ENCODE results near the gene RNF141. TPM values are rescaled to one million over a fixed set of nuclear protein-coding genes. Genes with fewer than 3 reads are reported as not detected.

Gene RNF141
- total and polyA plus RNA-seq, 2 of the 13 experiments (the other 11 are each of a cell fraction or from before 2014, with no cell fraction given), result 9.3 to 22.4 TPM

DNA sequence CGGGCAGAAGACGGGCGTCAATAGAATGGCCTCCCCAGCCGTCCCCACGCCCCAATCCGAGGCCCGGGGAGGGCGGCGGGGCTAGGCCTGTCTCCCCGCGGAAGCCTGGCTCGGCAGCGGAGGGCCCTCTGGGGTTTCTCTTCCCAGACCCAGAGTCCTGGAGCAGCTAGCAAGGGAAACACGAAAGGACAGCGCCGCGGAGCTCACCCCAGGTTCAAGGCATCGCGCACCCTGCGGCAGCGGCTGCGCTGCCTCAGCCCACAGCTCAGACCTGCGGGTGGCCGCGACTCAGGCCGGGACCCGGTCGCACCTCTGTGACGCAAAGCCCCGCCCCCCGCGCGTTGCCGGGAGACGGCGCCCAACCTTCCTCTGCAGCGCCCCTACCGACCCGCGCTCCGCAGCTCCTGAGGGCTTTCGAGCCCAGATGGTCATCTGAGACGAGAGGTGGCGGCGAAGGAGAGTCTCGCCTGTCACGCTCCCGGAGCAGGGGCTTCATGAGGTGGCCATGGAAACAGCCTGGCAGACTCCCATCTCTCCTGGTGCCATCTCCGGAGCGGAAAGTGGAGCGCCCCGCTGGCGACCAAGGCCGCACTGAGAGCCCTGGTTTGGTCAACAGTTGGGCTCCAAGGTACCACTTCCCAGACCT, at the start of gene RNF141 (continued):
- TF ChIP-seq, protein P1, sequence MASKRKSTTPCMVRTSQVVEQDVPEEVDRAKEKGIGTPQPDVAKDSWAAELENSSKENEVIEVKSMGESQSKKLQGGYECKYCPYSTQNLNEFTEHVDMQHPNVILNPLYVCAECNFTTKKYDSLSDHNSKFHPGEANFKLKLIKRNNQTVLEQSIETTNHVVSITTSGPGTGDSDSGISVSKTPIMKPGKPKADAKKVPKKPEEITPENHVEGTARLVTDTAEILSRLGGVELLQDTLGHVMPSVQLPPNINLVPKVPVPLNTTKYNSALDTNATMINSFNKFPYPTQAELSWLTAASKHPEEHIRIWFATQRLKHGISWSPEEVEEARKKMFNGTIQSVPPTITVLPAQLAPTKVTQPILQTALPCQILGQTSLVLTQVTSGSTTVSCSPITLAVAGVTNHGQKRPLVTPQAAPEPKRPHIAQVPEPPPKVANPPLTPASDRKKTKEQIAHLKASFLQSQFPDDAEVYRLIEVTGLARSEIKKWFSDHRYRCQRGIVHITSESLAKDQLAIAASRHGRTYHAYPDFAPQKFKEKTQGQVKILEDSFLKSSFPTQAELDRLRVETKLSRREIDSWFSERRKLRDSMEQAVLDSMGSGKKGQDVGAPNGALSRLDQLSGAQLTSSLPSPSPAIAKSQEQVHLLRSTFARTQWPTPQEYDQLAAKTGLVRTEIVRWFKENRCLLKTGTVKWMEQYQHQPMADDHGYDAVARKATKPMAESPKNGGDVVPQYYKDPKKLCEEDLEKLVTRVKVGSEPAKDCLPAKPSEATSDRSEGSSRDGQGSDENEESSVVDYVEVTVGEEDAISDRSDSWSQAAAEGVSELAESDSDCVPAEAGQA (IDR thresholded peaks at IDR 0.05; ENCODE audit: low read depth), result peak; percentile 85
- TF ChIP-seq, protein P1 (CRISPR knock-in tag; IDR thresholded peaks at IDR 0.05; ENCODE audit: borderline replicate concordance), result peak; percentile 52; the same call in 1 of the 2 replicates
- no peak for TF ChIP-seq ZNF34 (CRISPR knock-in tag; IDR thresholded peaks at IDR 0.05; ENCODE audit: borderline replicate concordance)
- TF ChIP-seq, protein P2, sequence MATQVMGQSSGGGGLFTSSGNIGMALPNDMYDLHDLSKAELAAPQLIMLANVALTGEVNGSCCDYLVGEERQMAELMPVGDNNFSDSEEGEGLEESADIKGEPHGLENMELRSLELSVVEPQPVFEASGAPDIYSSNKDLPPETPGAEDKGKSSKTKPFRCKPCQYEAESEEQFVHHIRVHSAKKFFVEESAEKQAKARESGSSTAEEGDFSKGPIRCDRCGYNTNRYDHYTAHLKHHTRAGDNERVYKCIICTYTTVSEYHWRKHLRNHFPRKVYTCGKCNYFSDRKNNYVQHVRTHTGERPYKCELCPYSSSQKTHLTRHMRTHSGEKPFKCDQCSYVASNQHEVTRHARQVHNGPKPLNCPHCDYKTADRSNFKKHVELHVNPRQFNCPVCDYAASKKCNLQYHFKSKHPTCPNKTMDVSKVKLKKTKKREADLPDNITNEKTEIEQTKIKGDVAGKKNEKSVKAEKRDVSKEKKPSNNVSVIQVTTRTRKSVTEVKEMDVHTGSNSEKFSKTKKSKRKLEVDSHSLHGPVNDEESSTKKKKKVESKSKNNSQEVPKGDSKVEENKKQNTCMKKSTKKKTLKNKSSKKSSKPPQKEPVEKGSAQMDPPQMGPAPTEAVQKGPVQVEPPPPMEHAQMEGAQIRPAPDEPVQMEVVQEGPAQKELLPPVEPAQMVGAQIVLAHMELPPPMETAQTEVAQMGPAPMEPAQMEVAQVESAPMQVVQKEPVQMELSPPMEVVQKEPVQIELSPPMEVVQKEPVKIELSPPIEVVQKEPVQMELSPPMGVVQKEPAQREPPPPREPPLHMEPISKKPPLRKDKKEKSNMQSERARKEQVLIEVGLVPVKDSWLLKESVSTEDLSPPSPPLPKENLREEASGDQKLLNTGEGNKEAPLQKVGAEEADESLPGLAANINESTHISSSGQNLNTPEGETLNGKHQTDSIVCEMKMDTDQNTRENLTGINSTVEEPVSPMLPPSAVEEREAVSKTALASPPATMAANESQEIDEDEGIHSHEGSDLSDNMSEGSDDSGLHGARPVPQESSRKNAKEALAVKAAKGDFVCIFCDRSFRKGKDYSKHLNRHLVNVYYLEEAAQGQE (IDR thresholded peaks at IDR 0.05; ENCODE audit: borderline replicate concordance in 1 of 2, low read depth in 1 of 2, low read length in 2 of 2), result no peak
- TF ChIP-seq, protein P3, sequence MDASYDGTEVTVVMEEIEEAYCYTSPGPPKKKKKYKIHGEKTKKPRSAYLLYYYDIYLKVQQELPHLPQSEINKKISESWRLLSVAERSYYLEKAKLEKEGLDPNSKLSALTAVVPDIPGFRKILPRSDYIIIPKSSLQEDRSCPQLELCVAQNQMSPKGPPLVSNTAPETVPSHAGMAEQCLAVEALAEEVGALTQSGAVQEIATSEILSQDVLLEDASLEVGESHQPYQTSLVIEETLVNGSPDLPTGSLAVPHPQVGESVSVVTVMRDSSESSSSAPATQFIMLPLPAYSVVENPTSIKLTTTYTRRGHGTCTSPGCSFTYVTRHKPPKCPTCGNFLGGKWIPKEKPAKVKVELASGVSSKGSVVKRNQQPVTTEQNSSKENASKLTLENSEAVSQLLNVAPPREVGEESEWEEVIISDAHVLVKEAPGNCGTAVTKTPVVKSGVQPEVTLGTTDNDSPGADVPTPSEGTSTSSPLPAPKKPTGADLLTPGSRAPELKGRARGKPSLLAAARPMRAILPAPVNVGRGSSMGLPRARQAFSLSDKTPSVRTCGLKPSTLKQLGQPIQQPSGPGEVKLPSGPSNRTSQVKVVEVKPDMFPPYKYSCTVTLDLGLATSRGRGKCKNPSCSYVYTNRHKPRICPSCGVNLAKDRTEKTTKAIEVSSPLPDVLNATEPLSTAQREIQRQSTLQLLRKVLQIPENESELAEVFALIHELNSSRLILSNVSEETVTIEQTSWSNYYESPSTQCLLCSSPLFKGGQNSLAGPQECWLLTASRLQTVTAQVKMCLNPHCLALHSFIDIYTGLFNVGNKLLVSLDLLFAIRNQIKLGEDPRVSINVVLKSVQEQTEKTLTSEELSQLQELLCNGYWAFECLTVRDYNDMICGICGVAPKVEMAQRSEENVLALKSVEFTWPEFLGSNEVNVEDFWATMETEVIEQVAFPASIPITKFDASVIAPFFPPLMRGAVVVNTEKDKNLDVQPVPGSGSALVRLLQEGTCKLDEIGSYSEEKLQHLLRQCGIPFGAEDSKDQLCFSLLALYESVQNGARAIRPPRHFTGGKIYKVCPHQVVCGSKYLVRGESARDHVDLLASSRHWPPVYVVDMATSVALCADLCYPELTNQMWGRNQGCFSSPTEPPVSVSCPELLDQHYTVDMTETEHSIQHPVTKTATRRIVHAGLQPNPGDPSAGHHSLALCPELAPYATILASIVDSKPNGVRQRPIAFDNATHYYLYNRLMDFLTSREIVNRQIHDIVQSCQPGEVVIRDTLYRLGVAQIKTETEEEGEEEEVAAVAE (CRISPR knock-in tag; IDR thresholded peaks at IDR 0.05; ENCODE audit: borderline replicate concordance), result no peak
- TF ChIP-seq, protein P4, sequence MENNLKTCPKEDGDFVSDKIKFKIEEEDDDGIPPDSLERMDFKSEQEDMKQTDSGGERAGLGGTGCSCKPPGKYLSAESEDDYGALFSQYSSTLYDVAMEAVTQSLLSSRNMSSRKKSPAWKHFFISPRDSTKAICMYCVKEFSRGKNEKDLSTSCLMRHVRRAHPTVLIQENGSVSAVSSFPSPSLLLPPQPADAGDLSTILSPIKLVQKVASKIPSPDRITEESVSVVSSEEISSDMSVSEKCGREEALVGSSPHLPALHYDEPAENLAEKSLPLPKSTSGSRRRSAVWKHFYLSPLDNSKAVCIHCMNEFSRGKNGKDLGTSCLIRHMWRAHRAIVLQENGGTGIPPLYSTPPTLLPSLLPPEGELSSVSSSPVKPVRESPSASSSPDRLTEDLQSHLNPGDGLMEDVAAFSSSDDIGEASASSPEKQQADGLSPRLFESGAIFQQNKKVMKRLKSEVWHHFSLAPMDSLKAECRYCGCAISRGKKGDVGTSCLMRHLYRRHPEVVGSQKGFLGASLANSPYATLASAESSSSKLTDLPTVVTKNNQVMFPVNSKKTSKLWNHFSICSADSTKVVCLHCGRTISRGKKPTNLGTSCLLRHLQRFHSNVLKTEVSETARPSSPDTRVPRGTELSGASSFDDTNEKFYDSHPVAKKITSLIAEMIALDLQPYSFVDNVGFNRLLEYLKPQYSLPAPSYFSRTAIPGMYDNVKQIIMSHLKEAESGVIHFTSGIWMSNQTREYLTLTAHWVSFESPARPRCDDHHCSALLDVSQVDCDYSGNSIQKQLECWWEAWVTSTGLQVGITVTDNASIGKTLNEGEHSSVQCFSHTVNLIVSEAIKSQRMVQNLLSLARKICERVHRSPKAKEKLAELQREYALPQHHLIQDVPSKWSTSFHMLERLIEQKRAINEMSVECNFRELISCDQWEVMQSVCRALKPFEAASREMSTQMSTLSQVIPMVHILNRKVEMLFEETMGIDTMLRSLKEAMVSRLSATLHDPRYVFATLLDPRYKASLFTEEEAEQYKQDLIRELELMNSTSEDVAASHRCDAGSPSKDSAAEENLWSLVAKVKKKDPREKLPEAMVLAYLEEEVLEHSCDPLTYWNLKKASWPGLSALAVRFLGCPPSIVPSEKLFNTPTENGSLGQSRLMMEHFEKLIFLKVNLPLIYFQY (CRISPR knock-in tag; IDR thresholded peaks at IDR 0.05; ENCODE audit: borderline replicate concordance), result peak; percentile 77
- peak; percentile 62 for TF ChIP-seq ETV5 (CRISPR knock-in tag; IDR thresholded peaks at IDR 0.05; ENCODE audit: borderline replicate concordance)
- no peak for TF ChIP-seq ZNF530 (CRISPR knock-in tag; IDR thresholded peaks at IDR 0.05; ENCODE audit: low read depth)
- no peak for TF ChIP-seq ZNF329 (CRISPR knock-in tag; IDR thresholded peaks at IDR 0.05; ENCODE audit: low read depth)
